ENCODE data around the gene RAMAC. TPM values are rescaled to one million over a fixed set of nuclear protein-coding genes. Genes with fewer than 3 reads are reported as not detected.

RAMAC gene
- total and polyA plus RNA-seq, 2 of the 8 experiments (the other 6 are each of a cell fraction or from before 2014, with no cell fraction given) = 20.7 to 32.9 TPM

DNA sequence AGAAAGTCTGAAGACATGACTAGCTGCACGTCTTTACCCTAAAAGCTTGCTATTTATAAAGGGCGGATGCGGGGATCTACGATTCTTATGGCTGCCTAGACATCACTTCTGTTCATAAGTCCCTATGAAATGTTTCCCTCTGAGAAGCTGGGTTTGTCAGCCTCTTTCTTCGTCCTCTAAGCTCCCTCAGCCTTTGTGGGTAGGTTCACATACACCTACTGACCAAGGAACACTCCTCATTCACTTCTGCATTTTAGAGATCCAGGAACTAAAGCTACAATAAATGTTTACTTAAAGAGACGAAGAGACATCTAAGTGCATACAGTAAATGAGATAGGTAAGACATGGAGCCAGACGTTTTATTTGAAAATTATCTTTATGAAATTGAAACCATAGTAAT lies 16.7 kb upstream of the RAMAC start:
- H4K20me1 ChIP-seq (replicated peaks in 1 of 2; ENCODE audit: control insufficient read depth in 1 of 2, insufficient read depth in 2 of 2, low read length in 2 of 2) = peaks cover 0 to 3% of the 10 kb centered on the region in 2 experiments
- no peak overlapping the region for H4K5ac ChIP-seq (ENCODE audit: insufficient read length, low read depth, low read length)
- H3K56ac ChIP-seq (replicated peaks; ENCODE audit: insufficient read length, low read depth, low read length) = no peak overlapping the region
- FAIRE-seq (no peak), DNase-seq (ENCODE audit: low read depth in 1 of 2, low spot score in 2 of 2) (no peak)
- 84% methylated on average over 7 of the region's 7 CpGs; no CpG with 5 or more reads in 1 of the 2 experiments for WGBS, 2 experiments (ENCODE audit: extremely low coverage in 1 of 2, insufficient coverage in 1 of 2, insufficient read length in 1 of 2, insufficient replicate concordance in 2 of 2, low coverage in 1 of 2, low lambda C conversion rate in 2 of 2, missing lambda C conversion rate in 1 of 2)
- H3K79me1 ChIP-seq (ENCODE audit: low read depth, low read length) = no peaks in the 10 kb centered on the region
- POLR2A ChIA-PET (ENCODE audit: partially characterized antibody) = interaction anchor here (1.4 to 3.0 kb wide), 2 partner anchors 9 to 16 kb away, joined by 3 to 11 read pairs; partner anchors contain the start of gene RAMAC
- H3K9ac ChIP-seq (replicated peaks in 1 of 4; ENCODE audit: extremely low read depth in 1 of 4, low read depth in 3 of 4, low read length in 3 of 4) = no peak overlapping the region
- H2BK5ac ChIP-seq (ENCODE audit: low read depth, low read length) = no peak overlapping the region
- H3K4me2 ChIP-seq (ENCODE audit: insufficient read depth in 1 of 2, low read depth in 2 of 2, low read length in 2 of 2) = no peak overlapping the region
- no peak overlapping the region for H3K4ac ChIP-seq (replicated peaks; ENCODE audit: insufficient read length, low read depth, low read length)
- H3K18ac ChIP-seq (ENCODE audit: extremely low read depth, low read length) = no peak overlapping the region
- H3K27ac ChIP-seq (ENCODE audit: low read depth, low read length) = no peak overlapping the region
- no peak overlapping the region for H2BK120ac ChIP-seq (replicated peaks; ENCODE audit: low read depth, low read length)
- no peaks in the 10 kb centered on the region for H3K23me2 ChIP-seq (ENCODE audit: low read depth, low read length)
- H2AK5ac ChIP-seq (ENCODE audit: low read depth, low read length) = no peak overlapping the region
- H3K79me2 ChIP-seq (ENCODE audit: control insufficient read depth in 1 of 2, insufficient read depth in 2 of 2, low read length in 2 of 2) = no peaks in the 10 kb centered on the region
- H3K27me3 ChIP-seq (replicated peaks in 1 of 4; ENCODE audit: control insufficient read depth in 3 of 4, extremely low read depth in 1 of 4, insufficient read depth in 3 of 4, low read length in 3 of 4) = no peaks in the 10 kb centered on the region
- no peak overlapping the region for H3K14ac ChIP-seq (ENCODE audit: insufficient read length)
- no peak overlapping the region for H2AFZ ChIP-seq (ENCODE audit: low read length)
- no peak overlapping the region for H2BK12ac ChIP-seq (ENCODE audit: low read depth, low read length)
- H4K8ac ChIP-seq (ENCODE audit: extremely low read depth, insufficient read depth, low read length) = no peak overlapping the region
- H4K91ac ChIP-seq (replicated peaks; ENCODE audit: insufficient read length, low read length) = no peak overlapping the region
- no peaks in the 10 kb centered on the region for H3K4me1 ChIP-seq (replicated peaks in 1 of 4; ENCODE audit: control insufficient read depth in 3 of 4, insufficient read depth in 4 of 4, low read length in 3 of 4)
- CTCF ChIA-PET (ENCODE audit: partially characterized antibody) = no interaction called here
- no peak overlapping the region for H2BK15ac ChIP-seq (ENCODE audit: low read length)
- H3K4me3 ChIP-seq (ENCODE audit: extremely low read depth in 1 of 4, insufficient read depth in 2 of 4, low read depth in 3 of 4, low read length in 4 of 4) = no peak overlapping the region
- H3K9me3 ChIP-seq (ENCODE audit: insufficient read depth in 2 of 2, low read depth in 1 of 2, low read length in 1 of 2) = no peaks in the 10 kb centered on the region
- no peaks in the 10 kb centered on the region for H3K36me3 ChIP-seq (ENCODE audit: control insufficient read depth in 2 of 4, insufficient read depth in 4 of 4, low read length in 3 of 4)
- no peak overlapping the region for H3K23ac ChIP-seq (ENCODE audit: insufficient read length)
- no peak overlapping the region for H2BK20ac ChIP-seq (ENCODE audit: low read length)
- TF ChIP-seq RXRA (IDR thresholded peaks at IDR 0.05; ENCODE audit: insufficient read depth, low read depth, low read length) (no peak), BCL11A (IDR thresholded peaks at IDR 0.05; ENCODE audit: low read depth in 2 of 2, low read length in 2 of 2) (no peak), SIX5 (IDR thresholded peaks at IDR 0.05; ENCODE audit: low read depth, low read length) (no peak), KDM1A (IDR thresholded peaks at IDR 0.05; ENCODE audit: borderline replicate concordance, low read length) (no peak), CTBP2 (IDR thresholded peaks at IDR 0.05; ENCODE audit: borderline replicate concordance, insufficient read depth, insufficient read length, low read length) (no peak), BRCA1 (IDR thresholded peaks at IDR 0.05; ENCODE audit: low read depth, low read length) (no peak), TBP (IDR thresholded peaks at IDR 0.05; ENCODE audit: low read depth, low read length) (no peak), NANOG (IDR thresholded peaks at IDR 0.05; ENCODE audit: insufficient read depth, low read depth, low read length, poor library complexity, severe bottlenecking) (no peak), CHD2 (IDR thresholded peaks at IDR 0.05; ENCODE audit: low read length) (no peak), SIN3A (conservative IDR thresholded peaks at IDR 0.05 in 1 of 2, IDR thresholded peaks at IDR 0.05 in 1 of 2; ENCODE audit: low read depth in 1 of 2, low read length in 2 of 2) (no peak), RFX5 (IDR thresholded peaks at IDR 0.05; ENCODE audit: borderline replicate concordance, low read depth, low read length) (no peak), TAF1 (IDR thresholded peaks at IDR 0.05; ENCODE audit: low read depth, low read length) (no peak)
- TF ChIP-seq, protein P1, sequence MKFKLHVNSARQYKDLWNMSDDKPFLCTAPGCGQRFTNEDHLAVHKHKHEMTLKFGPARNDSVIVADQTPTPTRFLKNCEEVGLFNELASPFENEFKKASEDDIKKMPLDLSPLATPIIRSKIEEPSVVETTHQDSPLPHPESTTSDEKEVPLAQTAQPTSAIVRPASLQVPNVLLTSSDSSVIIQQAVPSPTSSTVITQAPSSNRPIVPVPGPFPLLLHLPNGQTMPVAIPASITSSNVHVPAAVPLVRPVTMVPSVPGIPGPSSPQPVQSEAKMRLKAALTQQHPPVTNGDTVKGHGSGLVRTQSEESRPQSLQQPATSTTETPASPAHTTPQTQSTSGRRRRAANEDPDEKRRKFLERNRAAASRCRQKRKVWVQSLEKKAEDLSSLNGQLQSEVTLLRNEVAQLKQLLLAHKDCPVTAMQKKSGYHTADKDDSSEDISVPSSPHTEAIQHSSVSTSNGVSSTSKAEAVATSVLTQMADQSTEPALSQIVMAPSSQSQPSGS (IDR thresholded peaks at IDR 0.05; ENCODE audit: low read length) = no peak
